ENCODE results near the gene DUSP8. TPM values are rescaled to one million over a fixed set of nuclear protein-coding genes. Genes with fewer than 3 reads are reported as not detected.

The DUSP8 gene
- total RNA-seq, 4 donors from 2014 or later = 2.5 to 8.5 (median 4.8) TPM

- peaks cover 27 to 36% (median 30%) of the 10 kb centered on the region in 4 donors for H3K4me1 ChIP-seq
- no peak overlapping the region for H3K27ac ChIP-seq (replicated peaks in 1 of 4)
- intact Hi-C loops (cut with DNase I) = no loop called here
- H3K27me3 ChIP-seq = peaks cover 0 to 53% (median 13%) of the 10 kb centered on the region in 4 donors
- no peak overlapping the region for H3K4me3 ChIP-seq
- TF ChIP-seq EP300 (IDR thresholded peaks at IDR 0.05) = no peak
- TF ChIP-seq POLR2AphosphoS5 (IDR thresholded peaks at IDR 0.05) = no peak
- TF ChIP-seq POLR2A (IDR thresholded peaks at IDR 0.05; ENCODE audit: low read depth) = no peak
- TF ChIP-seq CTCF (IDR thresholded peaks at IDR 0.05) = no peak
- 79% methylated on average over 5 of the region's 5 CpGs for WGBS
- no peaks in the 10 kb centered on the region for H3K9me3 ChIP-seq
- H3K36me3 ChIP-seq = no peaks in the 10 kb centered on the region
- no peak for DNase-seq (ENCODE audit: extremely low spot score)
Observed at GRCh38 chr11:1545432-1545831, 26.6 kb downstream of the DUSP8 start.

- WGBS = 88% methylated on average over 5 of the region's 6 CpGs
- H3K27me3 ChIP-seq = peaks cover 0 to 59% (median 13%) of the 10 kb centered on the region in 4 donors
- no peak for DNase-seq (ENCODE audit: extremely low spot score)
- no peaks in the 10 kb centered on the region for H3K36me3 ChIP-seq
- H3K4me3 ChIP-seq = no peak overlapping the region
- H3K4me1 ChIP-seq = peaks cover 27 to 36% (median 30%) of the 10 kb centered on the region in 4 donors
- TF ChIP-seq EP300 (IDR thresholded peaks at IDR 0.05) (no peak), POLR2AphosphoS5 (IDR thresholded peaks at IDR 0.05) (no peak), POLR2A (IDR thresholded peaks at IDR 0.05; ENCODE audit: low read depth) (no peak)
- H3K9me3 ChIP-seq = no peaks in the 10 kb centered on the region
- intact Hi-C loops (cut with DNase I) = no loop called here
- no peak overlapping the region for H3K27ac ChIP-seq (replicated peaks in 1 of 4)
Observed at GRCh38 chr11:1544536-1544935, 27.5 kb downstream of the DUSP8 start.

GRCh38 chr11:1543606-1544263, 28.3 kb downstream of the DUSP8 start:
- intact Hi-C loops (cut with DNase I) = no loop called here
- DNase-seq (ENCODE audit: extremely low spot score) = no peak
- TF ChIP-seq POLR2AphosphoS5 (IDR thresholded peaks at IDR 0.05) = no peak
- TF ChIP-seq EP300 (IDR thresholded peaks at IDR 0.05) = no peak
- TF ChIP-seq CTCF (IDR thresholded peaks at IDR 0.05) = no peak
- no peak for TF ChIP-seq POLR2A (IDR thresholded peaks at IDR 0.05; ENCODE audit: low read depth)

GRCh38 chr11:1542267-1542666, 29.8 kb downstream of the DUSP8 start:
- Histone ChIP-seq H3K4me1 (peaks cover 9 to 18% (median 15%) of the 10 kb centered on the region in 4 donors), H3K27me3 (peaks cover 0 to 47% (median 13%) of the 10 kb centered on the region in 4 donors), H3K27ac (replicated peaks in 1 of 4) (no peak overlapping the region), H3K36me3 (no peaks in the 10 kb centered on the region), H3K9me3 (no peaks in the 10 kb centered on the region), H3K4me3 (no peak overlapping the region)
- intact Hi-C loops (cut with DNase I) = no loop called here
- 72% methylated on average over 8 of the region's 10 CpGs for WGBS
- DNase-seq (ENCODE audit: extremely low spot score) = no peak
- TF ChIP-seq EP300 (IDR thresholded peaks at IDR 0.05) (no peak), POLR2AphosphoS5 (IDR thresholded peaks at IDR 0.05) (no peak), CTCF (IDR thresholded peaks at IDR 0.05) (no peak), POLR2A (IDR thresholded peaks at IDR 0.05; ENCODE audit: low read depth) (no peak)

More at GRCh38 chr11:1543606-1544263, 28.3 kb downstream of the DUSP8 start:
- Histone ChIP-seq H3K36me3 (no peaks in the 10 kb centered on the region), H3K27ac (replicated peaks in 1 of 4) (no peak overlapping the region), H3K4me1 (peaks cover 24 to 29% (median 27%) of the 10 kb centered on the region in 4 donors), H3K27me3 (peaks cover 0 to 61% (median 13%) of the 10 kb centered on the region in 4 donors), H3K4me3 (no peak overlapping the region), H3K9me3 (no peaks in the 10 kb centered on the region)
- 80% methylated on average over 13 of the region's 13 CpGs for WGBS

GRCh38 chr11:1541474-1542204, 30.4 kb downstream of the DUSP8 start:
- intact Hi-C loops (cut with DNase I) = no loop called here
- peaks cover 6 to 18% (median 14%) of the 10 kb centered on the region in 4 donors for H3K4me1 ChIP-seq
- H3K27me3 ChIP-seq = peaks cover 0 to 41% (median 7%) of the 10 kb centered on the region in 4 donors
- TF ChIP-seq POLR2A (IDR thresholded peaks at IDR 0.05; ENCODE audit: low read depth) (no peak), POLR2AphosphoS5 (IDR thresholded peaks at IDR 0.05) (no peak), EP300 (IDR thresholded peaks at IDR 0.05) (no peak), CTCF (IDR thresholded peaks at IDR 0.05) (no peak)
- no peaks in the 10 kb centered on the region for H3K9me3 ChIP-seq
- WGBS = 75% methylated on average over 17 of the region's 22 CpGs
- H3K4me3 ChIP-seq = no peak overlapping the region
- H3K27ac ChIP-seq (replicated peaks in 1 of 4) = no peak overlapping the region
- no peak for DNase-seq (ENCODE audit: extremely low spot score)
- H3K36me3 ChIP-seq = peaks cover 0 to 3% (median 0%) of the 10 kb centered on the region in 4 donors

Measured in esophagus muscularis mucosa (tissue), 4 donors.